ENCODE results near the gene NPEPPS. TPM values are rescaled to one million over a fixed set of nuclear protein-coding genes. Genes with fewer than 3 reads are reported as not detected.
A peak's percentile ranks its signal among the peaks of the same experiment; 100 is the strongest.

NPEPPS gene
- total RNA-seq, 1 experiment from 2014 or later = 117 TPM

- no peaks in the 10 kb centered on the region for H4K20me1 ChIP-seq (ENCODE audit: control insufficient read depth, insufficient read depth, insufficient read length)
- H2AFZ ChIP-seq (ENCODE audit: low read length) = no peak overlapping the region
- H2BK120ac ChIP-seq (ENCODE audit: low read depth, low read length, poor library complexity, severe bottlenecking) = no peak overlapping the region
- Mint-ChIP-seq H3K36me3 (ENCODE audit: insufficient read depth in 1 of 3, low read depth in 3 of 3) (peaks cover 22 to 62% (median 38%) of the 10 kb centered on the region in 3 experiments), H3K27ac (peak overlapping the region in 2 of 3 experiments; percentile 11 to 59; a peak in 3 of 7 replicates), H3K4me1 (peaks cover 11 to 13% of the 10 kb centered on the region in 2 experiments), H3K4me3 (no peak overlapping the region), H3K9me3 (no peaks in the 10 kb centered on the region), H3K27me3 (ENCODE audit: low read depth) (no peaks in the 10 kb centered on the region)
- WGBS (ENCODE audit: extremely low coverage, insufficient read length, low lambda C conversion rate) = no CpG with 5 or more reads among the region's 3 CpGs
- H4K8ac ChIP-seq (replicated peaks; ENCODE audit: insufficient read length, low read depth, low read length) = no peak overlapping the region
- no peak overlapping the region for H3K27ac ChIP-seq (ENCODE audit: insufficient read length, low read depth, low read length)
- H3K23ac ChIP-seq (ENCODE audit: insufficient read length, low read depth, low read length) = no peak overlapping the region
- no peak overlapping the region for H3K14ac ChIP-seq (ENCODE audit: insufficient read depth, low read length)
- H3K27me3 ChIP-seq (ENCODE audit: insufficient read depth, low read length) = no peaks in the 10 kb centered on the region
- no peak overlapping the region for H3K56ac ChIP-seq (ENCODE audit: insufficient read length, low read depth, low read length)
- no peak overlapping the region for H3K4me2 ChIP-seq (ENCODE audit: insufficient read depth, insufficient read length, low read length)
- H2BK20ac ChIP-seq (ENCODE audit: low read depth, low read length, poor library complexity, severe bottlenecking) = no peak overlapping the region
- no peak overlapping the region for H3T11ph ChIP-seq (ENCODE audit: low read length)
- no peak overlapping the region for H2BK5ac ChIP-seq (ENCODE audit: insufficient read length, low read length)
- no peaks in the 10 kb centered on the region for H3K9me3 ChIP-seq (ENCODE audit: control insufficient read depth, low read depth, low read length)
- no peaks in the 10 kb centered on the region for H3K79me1 ChIP-seq (ENCODE audit: insufficient read depth, low read depth, low read length, poor library complexity, severe bottlenecking)
- H3K23me2 ChIP-seq (ENCODE audit: insufficient read length, low read depth, low read length, poor library complexity, severe bottlenecking) = no peaks in the 10 kb centered on the region
- H2AK5ac ChIP-seq (ENCODE audit: insufficient read length, low read length) = no peak overlapping the region
- TF ChIP-seq, protein P1, sequence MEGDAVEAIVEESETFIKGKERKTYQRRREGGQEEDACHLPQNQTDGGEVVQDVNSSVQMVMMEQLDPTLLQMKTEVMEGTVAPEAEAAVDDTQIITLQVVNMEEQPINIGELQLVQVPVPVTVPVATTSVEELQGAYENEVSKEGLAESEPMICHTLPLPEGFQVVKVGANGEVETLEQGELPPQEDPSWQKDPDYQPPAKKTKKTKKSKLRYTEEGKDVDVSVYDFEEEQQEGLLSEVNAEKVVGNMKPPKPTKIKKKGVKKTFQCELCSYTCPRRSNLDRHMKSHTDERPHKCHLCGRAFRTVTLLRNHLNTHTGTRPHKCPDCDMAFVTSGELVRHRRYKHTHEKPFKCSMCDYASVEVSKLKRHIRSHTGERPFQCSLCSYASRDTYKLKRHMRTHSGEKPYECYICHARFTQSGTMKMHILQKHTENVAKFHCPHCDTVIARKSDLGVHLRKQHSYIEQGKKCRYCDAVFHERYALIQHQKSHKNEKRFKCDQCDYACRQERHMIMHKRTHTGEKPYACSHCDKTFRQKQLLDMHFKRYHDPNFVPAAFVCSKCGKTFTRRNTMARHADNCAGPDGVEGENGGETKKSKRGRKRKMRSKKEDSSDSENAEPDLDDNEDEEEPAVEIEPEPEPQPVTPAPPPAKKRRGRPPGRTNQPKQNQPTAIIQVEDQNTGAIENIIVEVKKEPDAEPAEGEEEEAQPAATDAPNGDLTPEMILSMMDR (conservative IDR thresholded peaks at IDR 0.05) = no peak
- no peak overlapping the region for H4K91ac ChIP-seq (ENCODE audit: insufficient read length, low read depth, low read length)
- H2BK12ac ChIP-seq (ENCODE audit: insufficient read length, low read depth, low read length) = no peak overlapping the region
- DNase-seq = no peak
- H3K79me2 ChIP-seq (ENCODE audit: insufficient read depth, low read length) = no peaks in the 10 kb centered on the region
- H4K5ac ChIP-seq (ENCODE audit: insufficient read length, low read depth, low read length) = no peak overlapping the region
- H3K9ac ChIP-seq (ENCODE audit: extremely low read depth, insufficient read length, low read length) = no peak overlapping the region
- H2BK15ac ChIP-seq (ENCODE audit: low read depth, low read length) = no peak overlapping the region
- no peaks in the 10 kb centered on the region for H3K4me1 ChIP-seq (ENCODE audit: insufficient read depth, low read length)
- no peak overlapping the region for H3K4ac ChIP-seq (ENCODE audit: low read depth, low read length)
- no peak overlapping the region for H3K18ac ChIP-seq (ENCODE audit: insufficient read length, low read depth, low read length)
These were observed 89.8 kb downstream of the NPEPPS start for GRCh38 chr17:47620503-47621245.
